ENCODE results near the gene CLOCK. TPM values are rescaled to one million over a fixed set of nuclear protein-coding genes. Genes with fewer than 3 reads are reported as not detected.

The CLOCK gene
- total and polyA plus RNA-seq, 2 experiments from 2014 or later = 10.0 to 15.3 TPM

- no peak overlapping the region for H3K27ac ChIP-seq
- peak in 1 of 2 donors; percentile 41 for DNase-seq (ENCODE audit: low read depth in 1 of 2, low spot score in 1 of 2)
Measured at GRCh38 chr4:55458164-55458563, 88.5 kb downstream of the CLOCK start.

DNA sequence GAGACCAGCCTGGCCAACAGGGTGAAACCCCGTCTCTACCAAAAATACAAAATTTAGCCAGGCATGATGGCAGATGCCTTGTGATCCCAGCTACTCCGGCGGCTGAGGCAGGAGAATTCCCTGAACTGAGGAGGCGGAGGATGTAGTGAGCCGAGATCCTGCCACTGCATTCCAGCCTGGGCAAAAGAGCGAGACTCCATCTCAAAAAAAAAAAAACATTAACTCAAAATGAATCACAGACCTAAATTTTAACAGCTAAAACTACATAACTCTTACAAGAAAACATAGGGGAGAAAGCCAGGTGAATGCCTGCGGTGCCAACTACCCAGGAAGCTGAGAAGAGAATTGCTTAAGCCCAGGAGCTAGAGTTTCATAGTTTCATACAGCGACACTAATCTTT lies 96.1 kb downstream of the CLOCK start:
- H3K9me3 ChIP-seq (ENCODE audit: low read depth) = no peaks in the 10 kb centered on the region
- H3K4me3 ChIP-seq = no peak overlapping the region
- peaks cover 68% of the 10 kb centered on the region for H3K36me3 ChIP-seq
- no peak for DNase-seq (ENCODE audit: low read depth in 1 of 2, low spot score in 1 of 2)
- no peaks in the 10 kb centered on the region for H3K27me3 ChIP-seq
- H3K4me1 ChIP-seq (ENCODE audit: low read depth) = no peaks in the 10 kb centered on the region
- no peak overlapping the region for H3K27ac ChIP-seq
- TF ChIP-seq, protein P1, sequence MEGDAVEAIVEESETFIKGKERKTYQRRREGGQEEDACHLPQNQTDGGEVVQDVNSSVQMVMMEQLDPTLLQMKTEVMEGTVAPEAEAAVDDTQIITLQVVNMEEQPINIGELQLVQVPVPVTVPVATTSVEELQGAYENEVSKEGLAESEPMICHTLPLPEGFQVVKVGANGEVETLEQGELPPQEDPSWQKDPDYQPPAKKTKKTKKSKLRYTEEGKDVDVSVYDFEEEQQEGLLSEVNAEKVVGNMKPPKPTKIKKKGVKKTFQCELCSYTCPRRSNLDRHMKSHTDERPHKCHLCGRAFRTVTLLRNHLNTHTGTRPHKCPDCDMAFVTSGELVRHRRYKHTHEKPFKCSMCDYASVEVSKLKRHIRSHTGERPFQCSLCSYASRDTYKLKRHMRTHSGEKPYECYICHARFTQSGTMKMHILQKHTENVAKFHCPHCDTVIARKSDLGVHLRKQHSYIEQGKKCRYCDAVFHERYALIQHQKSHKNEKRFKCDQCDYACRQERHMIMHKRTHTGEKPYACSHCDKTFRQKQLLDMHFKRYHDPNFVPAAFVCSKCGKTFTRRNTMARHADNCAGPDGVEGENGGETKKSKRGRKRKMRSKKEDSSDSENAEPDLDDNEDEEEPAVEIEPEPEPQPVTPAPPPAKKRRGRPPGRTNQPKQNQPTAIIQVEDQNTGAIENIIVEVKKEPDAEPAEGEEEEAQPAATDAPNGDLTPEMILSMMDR (IDR thresholded peaks at IDR 0.05; ENCODE audit: low read depth, low read length) = no peak

More at GRCh38 chr4:55458164-55458563, 88.5 kb downstream of the CLOCK start:
- no peaks in the 10 kb centered on the region for H3K4me1 ChIP-seq (ENCODE audit: low read depth)
- H3K27me3 ChIP-seq = no peaks in the 10 kb centered on the region
- H3K4me3 ChIP-seq = no peak overlapping the region
- no peaks in the 10 kb centered on the region for H3K9me3 ChIP-seq (ENCODE audit: low read depth)
- peaks cover 42% of the 10 kb centered on the region for H3K36me3 ChIP-seq
- TF ChIP-seq, protein P1 (IDR thresholded peaks at IDR 0.05; ENCODE audit: low read depth, low read length) = no peak

DNA sequence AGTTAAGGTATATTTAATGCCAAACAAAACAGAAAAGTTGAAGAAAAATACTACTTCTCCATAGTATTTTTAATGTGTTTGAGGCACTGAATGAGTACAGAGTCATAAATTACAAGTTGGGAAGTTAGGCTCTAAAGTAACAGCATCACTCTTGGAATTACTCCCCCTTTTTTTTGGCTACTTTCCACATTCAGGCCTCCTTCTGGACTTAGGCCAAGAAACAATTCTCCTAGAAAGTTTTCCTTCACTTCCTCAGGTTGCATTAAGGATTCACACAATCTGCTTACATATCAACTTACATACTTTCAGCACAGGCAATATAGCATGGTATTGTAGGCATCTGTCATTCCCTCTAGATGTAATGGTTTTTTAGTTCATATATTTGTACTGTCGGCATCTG lies 98.9 kb downstream of the CLOCK start:
- Histone ChIP-seq H3K36me3 (peaks cover 70% of the 10 kb centered on the region), H3K27ac (no peak overlapping the region), H3K27me3 (no peaks in the 10 kb centered on the region)

GRCh38 chr4:55447108-55447708 lies 99.5 kb downstream of the CLOCK start:
- Histone ChIP-seq H3K27ac (no peak overlapping the region), H3K27me3 (no peaks in the 10 kb centered on the region), H3K4me3 (no peak overlapping the region), H3K36me3 (peaks cover 73% of the 10 kb centered on the region), H3K4me1 (ENCODE audit: low read depth) (no peaks in the 10 kb centered on the region), H3K9me3 (ENCODE audit: low read depth) (no peaks in the 10 kb centered on the region)
- DNase-seq (ENCODE audit: low read depth in 1 of 2, low spot score in 1 of 2) = no peak
- TF ChIP-seq, protein P1 (IDR thresholded peaks at IDR 0.05; ENCODE audit: low read depth, low read length) = no peak

More for the DNA sequence above, 98.9 kb downstream of the CLOCK start:
- peak in 1 of 2 donors; percentile 62 for DNase-seq (ENCODE audit: low read depth in 1 of 2, low spot score in 1 of 2)
- TF ChIP-seq, protein P1 (IDR thresholded peaks at IDR 0.05; ENCODE audit: low read depth, low read length) = no peak
- H3K4me3 ChIP-seq = no peak overlapping the region
- H3K4me1 ChIP-seq (ENCODE audit: low read depth) = no peaks in the 10 kb centered on the region
- H3K9me3 ChIP-seq (ENCODE audit: low read depth) = no peaks in the 10 kb centered on the region

GRCh38 chr4:55446578-55446922 lies 100.2 kb downstream of the CLOCK start:
- Histone ChIP-seq H3K4me3 (no peak overlapping the region), H3K36me3 (peaks cover 73% of the 10 kb centered on the region), H3K27me3 (no peaks in the 10 kb centered on the region), H3K4me1 (ENCODE audit: low read depth) (no peaks in the 10 kb centered on the region), H3K27ac (no peak overlapping the region), H3K9me3 (ENCODE audit: low read depth) (no peaks in the 10 kb centered on the region)
- TF ChIP-seq, protein P1 (IDR thresholded peaks at IDR 0.05; ENCODE audit: low read depth, low read length) = no peak
- no peak for DNase-seq (ENCODE audit: low read depth in 1 of 2, low spot score in 1 of 2)

Data from cardiac muscle cell (in vitro differentiated cells and primary cell).